Gastroesophageal sphincter (tissue), 3 donors: ENCODE measurements around the gene HLA-DMA.

Experiments
- POLR2A ChIP-seq, 2 donors: fragments of 450-650 bp; IDR thresholded peaks; one replicate each; pipeline ENCODE4 v1.6.1; 2017; ENCODE audit warnings: antibody characterized with exemption in 2 of 2, mild to moderate bottlenecking in 2 of 2, moderate library complexity in 1 of 2
- TF ChIP-seq, protein P1 (sequence below), 4 experiments: fragments of 200-600 bp in 2 of 4; fragments of 450-650 bp in 2 of 4; sonication (generic) in 1 of 4; IDR thresholded peaks; one replicate each; pipeline ENCODE4 v1.5.1; 2017 to 2019; ENCODE audit warnings: antibody characterized with exemption in 4 of 4, mild to moderate bottlenecking in 2 of 4, moderate library complexity in 2 of 4

DNA sequence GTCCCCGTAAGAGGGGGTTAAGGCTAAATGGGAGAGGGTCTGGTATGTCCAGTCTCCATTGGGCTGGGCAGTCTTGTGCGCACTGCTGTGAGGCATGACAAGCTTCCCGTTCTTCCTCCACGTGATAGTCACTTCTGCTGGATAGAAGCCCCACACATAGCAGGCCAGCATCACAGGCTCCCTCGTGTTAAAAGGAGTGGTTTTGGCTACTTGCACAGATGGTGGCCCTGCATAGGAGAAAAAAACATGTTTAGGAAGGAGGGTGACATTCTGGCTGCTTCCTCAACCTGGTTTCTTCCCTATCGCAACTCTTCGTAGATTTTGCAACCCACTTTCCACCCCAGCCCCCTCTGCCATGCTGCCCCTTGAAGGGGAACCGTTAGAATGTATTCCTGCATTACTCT, 15.7 kb downstream of the HLA-DMA start:
- TF ChIP-seq, protein P1, sequence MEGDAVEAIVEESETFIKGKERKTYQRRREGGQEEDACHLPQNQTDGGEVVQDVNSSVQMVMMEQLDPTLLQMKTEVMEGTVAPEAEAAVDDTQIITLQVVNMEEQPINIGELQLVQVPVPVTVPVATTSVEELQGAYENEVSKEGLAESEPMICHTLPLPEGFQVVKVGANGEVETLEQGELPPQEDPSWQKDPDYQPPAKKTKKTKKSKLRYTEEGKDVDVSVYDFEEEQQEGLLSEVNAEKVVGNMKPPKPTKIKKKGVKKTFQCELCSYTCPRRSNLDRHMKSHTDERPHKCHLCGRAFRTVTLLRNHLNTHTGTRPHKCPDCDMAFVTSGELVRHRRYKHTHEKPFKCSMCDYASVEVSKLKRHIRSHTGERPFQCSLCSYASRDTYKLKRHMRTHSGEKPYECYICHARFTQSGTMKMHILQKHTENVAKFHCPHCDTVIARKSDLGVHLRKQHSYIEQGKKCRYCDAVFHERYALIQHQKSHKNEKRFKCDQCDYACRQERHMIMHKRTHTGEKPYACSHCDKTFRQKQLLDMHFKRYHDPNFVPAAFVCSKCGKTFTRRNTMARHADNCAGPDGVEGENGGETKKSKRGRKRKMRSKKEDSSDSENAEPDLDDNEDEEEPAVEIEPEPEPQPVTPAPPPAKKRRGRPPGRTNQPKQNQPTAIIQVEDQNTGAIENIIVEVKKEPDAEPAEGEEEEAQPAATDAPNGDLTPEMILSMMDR (IDR thresholded peaks at IDR 0.05): no peak
- TF ChIP-seq POLR2A (IDR thresholded peaks at IDR 0.05): no peak
